22Rv1 (cell line): ENCODE results near the gene THEM5.
A peak's percentile ranks its signal among the peaks of the same experiment; 100 is the strongest.

ENCODE experiments used
- H3K27ac ChIP-seq: fragments of 450-650 bp; 2 replicates; pipeline ENCODE4 v1.5.1; 2017
- ZFX ChIP-seq: fragments of 450-650 bp; IDR thresholded peaks from 2 replicates; pipeline ENCODE4 v1.6.1; 2017; ENCODE audit warnings: antibody characterized with exemption, borderline replicate concordance
- TF ChIP-seq, protein P1 (sequence below): fragments of 450-650 bp; IDR thresholded peaks from 2 replicates; pipeline ENCODE4 v1.5.1; 2017; ENCODE audit warnings: mild to moderate bottlenecking

THEM5 gene

DNA sequence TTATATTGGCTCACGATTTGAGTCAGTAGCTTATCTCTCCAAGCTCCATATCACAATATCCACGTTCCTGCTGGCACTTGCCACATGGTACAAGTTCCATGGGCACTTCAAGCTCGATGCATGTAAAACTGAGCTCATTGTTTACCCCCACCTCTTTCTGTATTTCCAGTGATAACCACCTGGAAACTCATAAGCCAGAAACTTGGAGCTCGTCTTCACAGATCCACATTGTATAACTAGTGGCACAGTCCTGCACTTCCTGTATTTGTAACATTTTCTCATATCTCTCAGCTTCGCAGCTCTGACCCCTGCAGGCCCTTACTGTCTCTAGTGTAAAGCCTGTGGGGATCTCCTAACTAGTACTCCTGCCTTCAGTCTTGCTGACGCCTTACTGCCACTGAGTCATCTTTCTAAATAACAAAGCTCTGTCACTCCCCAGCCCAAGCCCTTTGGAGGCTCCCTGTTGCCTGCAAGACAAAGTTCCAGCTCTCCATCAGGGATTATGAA is 7.4 kb downstream of the THEM5 start:
- no peak for TF ChIP-seq ZFX
- TF ChIP-seq, protein P1, sequence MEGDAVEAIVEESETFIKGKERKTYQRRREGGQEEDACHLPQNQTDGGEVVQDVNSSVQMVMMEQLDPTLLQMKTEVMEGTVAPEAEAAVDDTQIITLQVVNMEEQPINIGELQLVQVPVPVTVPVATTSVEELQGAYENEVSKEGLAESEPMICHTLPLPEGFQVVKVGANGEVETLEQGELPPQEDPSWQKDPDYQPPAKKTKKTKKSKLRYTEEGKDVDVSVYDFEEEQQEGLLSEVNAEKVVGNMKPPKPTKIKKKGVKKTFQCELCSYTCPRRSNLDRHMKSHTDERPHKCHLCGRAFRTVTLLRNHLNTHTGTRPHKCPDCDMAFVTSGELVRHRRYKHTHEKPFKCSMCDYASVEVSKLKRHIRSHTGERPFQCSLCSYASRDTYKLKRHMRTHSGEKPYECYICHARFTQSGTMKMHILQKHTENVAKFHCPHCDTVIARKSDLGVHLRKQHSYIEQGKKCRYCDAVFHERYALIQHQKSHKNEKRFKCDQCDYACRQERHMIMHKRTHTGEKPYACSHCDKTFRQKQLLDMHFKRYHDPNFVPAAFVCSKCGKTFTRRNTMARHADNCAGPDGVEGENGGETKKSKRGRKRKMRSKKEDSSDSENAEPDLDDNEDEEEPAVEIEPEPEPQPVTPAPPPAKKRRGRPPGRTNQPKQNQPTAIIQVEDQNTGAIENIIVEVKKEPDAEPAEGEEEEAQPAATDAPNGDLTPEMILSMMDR = no peak
- no peak overlapping the region for H3K27ac ChIP-seq

DNA sequence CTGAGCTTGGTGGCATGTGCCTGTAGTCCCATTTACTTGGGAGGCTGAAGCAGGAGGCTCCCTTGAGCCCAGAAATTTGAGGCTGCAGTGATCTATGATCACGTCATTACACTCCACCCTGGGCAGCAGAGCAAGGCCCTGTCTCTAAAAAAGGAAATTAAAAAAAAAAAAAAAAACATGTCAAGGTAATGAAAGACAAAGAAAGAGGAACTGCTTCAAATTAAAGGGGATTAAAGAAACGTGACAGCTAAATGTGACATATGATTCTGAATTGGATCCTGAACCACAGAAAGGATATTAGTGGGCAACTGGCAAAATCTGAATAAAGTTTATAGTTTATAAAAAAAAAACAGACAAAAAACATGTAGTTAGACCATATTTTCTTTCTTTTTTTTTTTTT is 10.1 kb downstream of the THEM5 start:
- H3K27ac ChIP-seq = no peak overlapping the region
- no peak for TF ChIP-seq ZFX
- TF ChIP-seq, protein P1 = no peak

GRCh38 chr1:151841141-151841540 is 12.4 kb downstream of the THEM5 start:
- TF ChIP-seq, protein P1 = no peak
- no peak for TF ChIP-seq ZFX
- no peak overlapping the region for H3K27ac ChIP-seq

DNA sequence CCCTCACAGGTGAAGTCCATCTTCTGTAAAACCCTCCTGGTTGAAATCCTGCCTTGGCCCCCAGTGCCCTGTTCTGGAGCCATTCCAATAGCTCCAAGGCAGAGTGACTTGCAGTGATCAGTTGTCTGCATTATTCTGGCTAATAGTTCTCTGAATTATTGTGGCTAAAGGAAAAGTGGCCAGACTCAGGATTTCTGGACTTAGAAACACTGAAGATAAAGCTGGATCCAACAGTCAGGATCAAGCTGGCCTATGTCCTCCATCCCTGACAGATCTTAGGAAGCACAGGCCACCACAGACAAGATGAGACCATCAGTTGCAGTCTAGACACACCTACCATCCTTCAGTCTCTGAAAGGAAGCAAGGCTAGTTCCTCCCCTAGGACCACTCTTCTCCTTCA is 13.1 kb downstream of the THEM5 start:
- no peak for TF ChIP-seq ZFX
- TF ChIP-seq, protein P1 = no peak
- peak overlapping the region; percentile 98 for H3K27ac ChIP-seq

DNA sequence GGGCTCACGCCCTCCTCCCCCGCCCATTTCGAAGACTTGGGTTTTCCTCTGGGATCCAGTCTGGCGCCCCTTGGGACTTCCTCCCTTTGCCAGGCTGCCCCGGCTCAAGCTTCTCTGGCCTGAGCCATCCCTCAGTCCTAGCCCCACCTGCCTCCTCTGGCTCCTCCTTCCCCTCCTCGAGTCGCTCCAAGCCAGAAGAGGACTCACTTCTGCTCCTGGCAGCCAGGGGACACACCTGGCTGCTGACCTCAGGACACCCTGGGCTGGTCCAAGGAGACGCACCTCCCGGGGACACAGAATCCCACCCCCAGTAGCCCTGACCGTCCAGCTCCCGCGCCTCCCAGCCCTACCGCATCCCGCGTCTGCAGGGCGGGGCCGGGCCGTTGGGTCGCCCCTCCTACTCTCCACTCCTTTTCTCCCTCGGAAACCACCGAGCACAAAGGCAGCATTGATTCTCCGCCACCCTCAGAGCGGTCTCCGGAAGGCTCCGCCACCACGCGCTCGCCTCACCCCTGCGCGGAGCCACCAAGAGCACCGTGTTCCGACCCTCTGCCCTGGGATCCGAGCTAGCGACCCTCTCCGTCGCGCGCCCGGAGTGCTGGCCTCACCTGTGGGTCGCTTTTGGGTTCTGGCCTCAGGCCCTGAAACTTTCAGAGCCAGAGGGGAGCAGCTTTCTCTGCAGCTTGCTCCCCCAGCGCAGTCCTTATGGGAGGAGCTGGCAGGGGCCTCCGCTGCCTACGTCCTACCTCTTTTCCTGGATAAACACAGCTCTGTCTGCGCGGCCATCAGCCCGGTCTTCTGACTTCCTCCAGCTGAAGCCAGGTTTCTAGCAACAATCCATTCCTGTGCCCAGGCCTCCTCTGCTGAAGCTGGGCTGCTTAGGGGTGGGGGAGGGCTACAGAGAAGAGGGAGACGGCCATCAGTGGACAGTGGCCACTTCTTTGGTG is 13.8 kb downstream of the THEM5 start, which contains the start of gene C2CD4D:
C2CD4D (minus strand) TSS at position 364 of the 947 bp plus-strand sequence. CDS start 831 bp downstream, outside the sequence.
- peak within 1 kb of the TSS; percentile 98 for H3K27ac ChIP-seq
- TF ChIP-seq, protein P1 = peak; percentile 29
- no peak for TF ChIP-seq ZFX

GRCh38 chr1:151839082-151839412 is 14.5 kb downstream of the THEM5 start:
- TF ChIP-seq, protein P1 = no peak
- TF ChIP-seq ZFX = no peak
- H3K27ac ChIP-seq = peak overlapping the region; percentile 98
